ENCODE measurements around the gene SLN.

Gene SLN

DNA sequence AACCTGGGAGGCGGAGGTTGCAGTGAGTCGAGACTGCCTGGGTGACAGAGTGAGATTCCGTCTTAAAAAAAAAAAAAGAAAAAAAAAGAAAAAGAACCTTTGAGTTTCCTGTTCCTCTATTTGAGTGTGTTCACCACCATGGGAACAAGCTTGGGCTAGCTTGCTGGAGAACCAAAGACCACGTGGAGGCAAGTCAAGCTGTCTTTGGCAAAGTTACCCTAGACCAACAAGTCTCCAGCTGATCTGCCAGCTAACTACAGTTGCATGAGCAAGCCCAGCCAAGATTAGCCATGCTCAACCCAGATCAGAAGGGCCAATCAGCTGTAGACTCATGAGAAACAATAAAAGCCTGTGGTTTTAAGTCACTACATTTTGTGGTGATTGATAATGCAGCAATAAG is 29.7 kb downstream of the SLN start:
- no peak for DNase-seq

DNA sequence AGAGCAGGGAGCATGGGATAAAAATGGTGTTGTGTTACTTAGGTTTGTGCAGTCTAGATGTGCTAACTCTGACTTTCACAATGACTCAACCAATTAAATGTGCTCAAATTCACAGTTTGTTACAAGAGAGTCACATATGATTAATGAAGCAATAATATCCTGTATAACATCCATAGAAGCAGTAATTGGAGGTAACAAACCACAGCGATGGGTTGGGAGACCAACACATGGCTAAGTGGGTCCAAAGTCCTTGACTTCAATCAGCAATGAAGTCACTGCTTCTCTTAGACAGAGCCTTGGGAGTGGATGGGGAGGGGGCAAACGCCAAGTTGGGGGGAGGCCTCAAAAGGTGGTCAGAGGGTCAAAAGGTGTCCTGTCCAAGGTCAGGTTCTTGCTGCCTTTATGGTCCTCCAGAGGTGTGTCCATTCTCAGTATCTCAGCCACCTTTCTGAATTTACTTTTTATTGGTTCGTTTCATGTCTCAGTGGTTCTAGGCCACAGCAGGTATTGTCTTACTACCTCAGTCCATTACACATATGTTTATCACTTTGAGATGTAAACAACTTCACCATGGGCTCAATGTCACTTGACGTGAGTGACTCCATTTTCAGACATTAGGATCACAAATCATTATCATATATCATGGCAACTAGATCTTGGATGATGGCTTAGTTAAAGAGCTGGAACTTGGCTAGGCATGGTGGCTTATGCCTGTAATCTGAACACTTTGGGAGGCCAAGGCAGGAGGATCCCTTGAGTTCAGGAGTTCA is 32.4 kb downstream of the SLN start:
- DNase-seq: no peak

DNA sequence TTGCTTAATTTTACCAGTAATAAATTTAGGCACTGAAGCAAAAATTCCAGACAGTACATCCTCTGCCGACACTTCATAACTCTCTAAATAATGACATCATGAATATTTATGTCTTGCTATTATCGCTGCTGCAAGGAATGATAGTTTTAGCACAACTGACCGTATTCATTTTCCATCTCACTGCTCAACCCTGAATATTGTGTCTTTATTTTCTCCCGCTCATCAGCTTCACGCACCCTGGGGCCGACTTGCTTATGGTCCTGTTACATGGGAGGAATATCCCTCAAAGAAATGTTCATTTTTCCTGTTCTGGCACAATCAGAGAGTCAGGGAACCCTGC is 33.3 kb downstream of the SLN start:
- DNase-seq: no peak

DNA sequence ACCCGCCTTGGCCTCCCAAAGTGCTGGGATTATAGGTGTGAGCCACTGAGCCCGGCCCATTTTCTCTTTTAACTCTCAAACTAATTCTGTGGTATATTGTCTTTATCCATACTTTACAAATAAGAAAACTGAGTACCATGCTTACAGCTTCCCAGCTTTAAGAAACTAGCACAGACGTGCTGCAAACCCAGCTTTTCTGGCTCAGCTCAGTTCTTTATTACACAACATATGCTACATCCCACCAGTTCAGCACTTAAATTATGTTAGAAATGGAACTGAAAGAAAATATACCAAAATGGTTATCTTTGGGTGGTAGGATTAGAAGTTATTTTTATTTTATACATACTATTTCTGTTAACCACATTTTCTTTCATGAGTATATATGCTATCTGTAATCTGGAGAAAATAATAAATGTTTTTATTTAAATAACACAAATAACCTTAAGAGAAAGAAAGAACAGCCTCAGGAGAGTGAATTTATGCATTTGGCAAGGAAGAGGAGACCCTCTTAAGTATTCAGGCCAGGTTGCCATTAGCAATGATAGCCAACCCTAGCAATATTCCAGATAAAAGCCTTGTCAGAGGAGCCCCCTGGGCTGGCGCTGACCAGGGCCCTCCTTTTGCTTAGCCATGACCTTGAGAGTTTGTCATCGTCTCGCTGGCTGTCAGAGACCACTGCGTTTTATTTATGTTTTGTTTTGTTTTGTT is 33.8 kb downstream of the SLN start:
- DNase-seq: no peak

DNA sequence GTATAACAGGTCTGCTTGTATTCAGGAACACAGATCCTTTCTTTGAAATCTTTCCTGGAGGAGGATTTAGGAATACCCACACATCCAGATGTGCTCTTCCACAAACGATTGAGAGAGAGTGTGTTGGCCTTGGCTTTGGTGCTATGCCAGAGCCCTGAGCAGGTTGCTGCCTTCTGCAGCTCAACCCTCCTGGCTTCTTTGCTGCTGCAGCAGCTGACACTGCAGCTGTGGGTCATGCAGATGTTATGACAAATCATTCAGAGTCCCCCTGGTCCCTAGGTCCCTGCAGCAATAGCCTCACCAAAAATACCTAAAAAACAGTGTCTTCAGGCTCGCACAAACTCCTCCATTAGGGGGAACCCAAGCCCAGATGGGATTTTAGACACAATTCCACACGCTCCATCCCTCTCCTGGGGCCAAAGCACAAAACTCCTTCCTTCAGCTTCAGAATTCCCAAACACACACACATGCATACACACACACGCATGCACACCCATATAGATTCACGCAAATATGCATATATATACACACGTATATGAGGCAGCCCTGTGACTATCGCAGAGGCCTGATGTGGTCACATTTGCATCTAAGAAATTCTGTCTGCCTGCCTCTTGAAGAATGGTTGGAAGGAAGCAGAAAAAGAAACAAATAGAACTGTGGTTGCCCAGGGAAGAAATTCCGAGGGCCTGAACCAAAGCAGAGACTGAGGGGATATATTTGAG is 35.4 kb downstream of the SLN start:
- DNase-seq: no peak

DNA sequence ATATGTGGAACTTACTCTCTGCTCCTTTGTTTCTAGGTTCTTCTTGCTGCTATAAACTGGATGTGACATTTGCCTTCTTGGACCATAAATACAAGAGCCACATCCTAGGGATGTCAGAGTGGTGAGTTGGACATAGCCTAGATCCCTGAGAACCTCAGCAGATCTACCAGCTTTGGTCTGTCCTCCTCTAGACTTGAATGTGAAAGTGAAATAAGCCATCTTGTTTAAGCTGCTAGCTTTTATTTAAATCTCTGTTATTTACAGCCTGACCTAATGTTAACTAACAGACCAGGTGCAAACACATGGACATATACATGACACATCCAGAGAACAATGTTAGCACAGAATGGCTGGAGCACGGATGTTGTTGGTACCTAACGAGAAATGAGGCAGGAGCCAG is 36.0 kb downstream of the SLN start:
- no peak for DNase-seq

DNA sequence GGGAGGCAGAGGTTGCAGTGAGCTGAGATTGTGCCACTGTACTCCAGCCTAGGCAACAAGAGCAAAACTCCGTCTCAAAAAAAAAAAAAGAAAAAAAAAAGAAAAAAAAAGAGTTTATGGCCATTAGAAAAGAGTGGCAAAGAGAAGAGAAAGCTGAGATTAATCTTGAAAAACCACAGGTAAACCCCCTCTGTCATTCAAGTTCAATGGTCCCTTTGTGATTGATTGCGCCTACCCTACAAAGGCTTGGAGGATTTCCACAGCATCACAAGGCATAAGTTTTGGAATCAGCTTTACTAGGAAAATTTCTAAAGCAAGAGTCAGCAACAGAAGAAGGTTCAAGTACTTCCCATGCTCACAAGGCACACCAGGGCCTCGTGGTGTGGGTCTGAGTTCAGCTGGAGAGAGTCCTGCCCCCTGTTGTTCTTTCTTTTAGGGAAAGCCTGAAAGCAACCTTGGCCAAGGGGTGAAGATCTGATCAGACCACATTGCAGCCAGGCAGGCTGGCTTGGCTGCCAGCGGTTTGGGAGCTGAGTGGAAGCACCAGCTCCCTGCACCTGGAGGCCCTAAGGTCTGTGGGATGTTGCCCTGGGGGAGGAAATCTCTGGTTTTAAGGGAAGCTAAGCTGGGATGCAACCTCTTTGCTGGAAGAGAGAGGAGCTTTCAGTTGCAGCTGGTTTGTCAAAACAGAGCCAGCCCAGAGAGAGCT is 41.8 kb downstream of the SLN start:
- no peak for DNase-seq

DNA sequence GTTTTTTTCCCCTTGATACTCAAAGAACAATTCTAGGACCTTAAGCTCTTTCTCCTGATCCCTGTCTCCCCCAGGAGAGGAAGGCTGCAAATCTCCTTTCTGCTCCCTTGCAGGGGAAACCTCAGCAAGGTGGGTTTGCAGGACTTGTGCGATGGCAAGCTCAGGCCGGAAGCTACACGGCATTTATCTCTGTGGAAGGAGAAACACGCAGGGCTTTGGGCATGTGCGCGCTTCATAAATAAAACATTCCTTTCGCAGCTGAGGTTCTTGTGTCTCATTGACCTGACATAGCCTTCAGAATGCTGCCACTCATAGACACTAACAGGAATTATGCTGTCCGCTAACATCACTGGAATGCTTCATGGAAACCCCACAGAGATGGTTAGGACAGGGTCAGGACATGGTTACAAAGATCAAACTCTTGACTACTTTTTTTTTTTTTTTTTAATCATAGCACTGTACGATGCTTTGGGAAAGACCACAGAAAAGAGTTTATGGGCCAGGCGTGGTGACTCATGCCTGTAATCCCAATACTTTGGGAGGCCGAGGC is 42.6 kb downstream of the SLN start:
- no peak for DNase-seq

DNA sequence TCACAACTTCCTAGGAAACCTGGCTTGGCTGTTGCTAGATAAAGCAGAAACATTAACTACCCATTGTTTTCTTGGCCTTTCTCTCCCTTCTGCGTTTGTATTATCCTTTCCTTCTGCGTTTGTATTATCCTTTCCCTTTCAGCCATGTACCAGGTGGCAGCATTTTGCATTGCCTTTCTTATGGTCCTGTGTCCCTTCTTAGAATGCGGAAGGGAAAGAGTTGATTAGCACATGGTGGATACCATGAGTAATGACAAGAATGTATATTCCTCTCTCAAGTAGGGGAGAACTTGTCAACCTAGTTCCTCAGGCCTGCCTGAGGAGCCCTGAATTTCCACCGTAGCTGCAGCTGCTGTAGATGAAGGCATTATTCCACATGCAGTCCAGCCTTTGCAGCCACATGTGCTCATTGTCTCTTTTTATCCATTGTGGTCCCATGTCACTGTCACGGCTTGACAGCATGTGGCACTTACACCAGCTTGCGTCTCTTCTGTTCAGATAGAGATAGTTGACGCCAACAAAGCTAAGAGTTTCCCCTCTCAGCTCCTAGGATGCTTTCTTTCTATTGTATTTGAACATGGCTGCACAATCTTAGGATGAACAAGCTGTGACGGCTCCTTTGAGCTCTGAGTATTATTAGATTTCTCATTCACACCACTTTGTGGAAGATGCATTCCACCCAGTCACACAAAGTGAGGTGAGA is 44.8 kb downstream of the SLN start:
- DNase-seq: no peak

DNA sequence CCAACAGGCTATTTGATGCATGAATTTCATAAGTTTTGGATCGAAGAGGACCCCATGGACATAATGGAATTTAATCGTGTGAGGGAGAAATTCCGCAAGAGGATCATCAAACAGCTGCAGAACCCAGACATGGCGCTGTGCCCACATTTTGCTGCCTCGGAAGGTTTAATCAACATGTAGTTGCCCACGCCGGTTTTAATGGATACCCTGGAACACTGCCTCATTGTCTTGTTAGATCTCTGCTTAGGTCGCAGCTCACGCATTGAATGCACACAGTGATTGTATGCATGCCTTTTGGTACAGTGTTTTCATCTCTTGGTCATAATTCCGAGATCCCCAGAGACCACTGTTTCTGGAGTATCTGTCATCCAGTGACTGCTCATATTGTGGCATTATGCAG is 46.8 kb downstream of the SLN start:
- DNase-seq: no peak

DNA sequence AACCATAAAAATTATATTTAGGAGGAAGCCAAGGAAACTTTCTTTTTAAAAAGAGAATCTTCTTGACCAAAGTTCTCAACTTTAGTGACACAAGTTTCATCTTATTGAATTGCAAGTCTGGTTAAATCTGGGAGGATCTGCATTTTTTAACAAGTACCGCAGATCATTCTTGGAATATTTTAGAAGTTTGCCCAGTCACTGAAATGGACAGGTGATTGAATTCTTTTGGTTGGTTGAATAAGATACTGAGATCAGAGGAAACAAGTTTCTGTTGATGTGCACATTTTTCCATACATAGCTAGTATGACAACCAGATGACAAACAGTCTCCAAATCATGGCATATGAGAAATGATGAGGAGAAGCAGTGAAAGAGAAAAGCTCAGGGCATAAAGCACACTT is 50.2 kb downstream of the SLN start:
- no peak for DNase-seq

DNA sequence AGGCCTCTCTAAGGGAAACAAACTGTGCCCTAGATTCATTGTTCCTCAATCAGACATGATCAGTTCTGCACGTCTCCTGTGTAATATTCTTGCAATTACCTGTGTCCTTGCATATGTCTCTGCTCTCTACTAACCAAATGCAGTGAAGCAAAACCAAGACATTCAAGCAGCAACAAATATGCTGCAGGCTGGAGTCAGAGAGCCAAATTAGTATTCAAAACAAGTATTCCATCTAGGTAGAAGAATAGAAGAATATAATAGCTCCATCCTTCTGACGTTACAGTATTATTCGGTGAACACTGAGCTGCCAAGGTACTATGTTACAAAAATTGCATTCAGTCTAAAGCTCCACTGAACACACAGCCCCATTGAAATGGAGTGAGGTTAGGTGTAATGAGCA is 51.8 kb downstream of the SLN start:
- DNase-seq: no peak

DNA sequence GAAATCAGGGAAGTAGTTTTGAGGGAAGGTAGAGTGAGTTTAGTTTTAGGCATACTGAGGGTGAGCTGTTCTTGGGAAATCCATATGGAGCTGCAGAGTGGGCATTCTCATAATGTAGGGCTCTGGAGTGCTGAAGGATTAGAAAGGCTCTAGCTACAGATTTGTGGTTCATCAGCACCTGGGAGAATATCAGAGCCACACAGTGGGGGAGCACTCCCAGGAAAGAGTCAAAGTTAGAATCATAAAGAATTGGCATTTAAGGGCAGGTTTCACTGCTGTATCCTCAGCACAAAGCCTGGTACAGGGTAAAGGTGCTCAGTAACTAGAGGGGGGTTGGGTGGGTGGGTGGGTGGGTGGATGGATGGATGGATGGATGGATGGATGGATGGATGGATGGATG is 52.5 kb downstream of the SLN start:
- DNase-seq: no peak

All from NCI-H510A (cell line).